ENCODE data around the gene PXYLP1.
A peak's percentile ranks its signal among the peaks of the same experiment; 100 is the strongest.
"Not testable (repeated sequence)": the region's sequence is repeated elsewhere in the genome, so short reads cannot be mapped to it uniquely, and the experiment has no call there.

Gene PXYLP1, protein sequence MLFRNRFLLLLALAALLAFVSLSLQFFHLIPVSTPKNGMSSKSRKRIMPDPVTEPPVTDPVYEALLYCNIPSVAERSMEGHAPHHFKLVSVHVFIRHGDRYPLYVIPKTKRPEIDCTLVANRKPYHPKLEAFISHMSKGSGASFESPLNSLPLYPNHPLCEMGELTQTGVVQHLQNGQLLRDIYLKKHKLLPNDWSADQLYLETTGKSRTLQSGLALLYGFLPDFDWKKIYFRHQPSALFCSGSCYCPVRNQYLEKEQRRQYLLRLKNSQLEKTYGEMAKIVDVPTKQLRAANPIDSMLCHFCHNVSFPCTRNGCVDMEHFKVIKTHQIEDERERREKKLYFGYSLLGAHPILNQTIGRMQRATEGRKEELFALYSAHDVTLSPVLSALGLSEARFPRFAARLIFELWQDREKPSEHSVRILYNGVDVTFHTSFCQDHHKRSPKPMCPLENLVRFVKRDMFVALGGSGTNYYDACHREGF

GRCh38 chr3:141231101-141231951 is at the start of gene PXYLP1:
Gene PXYLP1 (plus strand): TSS chr3:141231825. CDS start chr3:141260176, 28,351 bp downstream.
- DNase-seq (ENCODE audit: low read depth) = peak; percentile 83

DNA sequence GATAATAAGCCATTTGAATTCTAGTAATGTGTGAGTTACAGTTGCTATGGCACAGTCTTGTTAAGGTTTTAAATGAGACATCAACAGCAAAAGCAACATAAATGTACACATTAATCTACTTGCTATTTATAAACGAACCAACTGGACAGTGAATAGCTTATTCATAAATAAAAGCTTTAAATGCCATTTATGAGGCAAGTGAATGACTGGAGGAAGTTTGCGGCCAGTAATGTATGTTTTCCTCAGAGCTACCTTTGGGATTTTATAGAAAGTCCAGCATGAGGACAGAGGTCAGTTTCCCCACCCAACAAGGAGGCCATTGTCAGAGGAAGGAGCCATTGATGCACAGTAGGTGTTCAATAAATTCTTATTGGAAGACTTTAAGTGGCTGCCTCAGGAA is 48.0 kb upstream of the PXYLP1 start:
- DNase-seq (ENCODE audit: low read depth) = no peak

DNA sequence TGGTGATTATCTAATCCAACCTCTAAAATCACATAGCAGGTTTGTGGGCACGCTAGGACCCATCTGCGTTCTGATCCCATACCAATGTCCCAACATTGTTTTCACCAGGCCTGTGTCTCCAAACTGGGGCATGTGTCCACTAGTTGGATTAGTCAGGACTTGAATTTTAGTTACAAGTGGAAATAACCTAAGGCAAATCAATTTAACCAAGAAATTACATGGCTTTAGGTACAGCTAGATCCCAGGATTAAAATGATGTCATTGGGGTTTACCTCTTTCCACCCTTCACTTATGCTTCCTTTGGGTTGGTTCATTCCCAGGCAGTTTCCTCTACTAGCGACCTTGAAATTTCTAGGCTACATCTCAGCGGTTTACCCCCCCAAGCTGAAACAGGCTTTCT is 47.2 kb upstream of the PXYLP1 start:
- DNase-seq (ENCODE audit: low read depth) = no peak

DNA sequence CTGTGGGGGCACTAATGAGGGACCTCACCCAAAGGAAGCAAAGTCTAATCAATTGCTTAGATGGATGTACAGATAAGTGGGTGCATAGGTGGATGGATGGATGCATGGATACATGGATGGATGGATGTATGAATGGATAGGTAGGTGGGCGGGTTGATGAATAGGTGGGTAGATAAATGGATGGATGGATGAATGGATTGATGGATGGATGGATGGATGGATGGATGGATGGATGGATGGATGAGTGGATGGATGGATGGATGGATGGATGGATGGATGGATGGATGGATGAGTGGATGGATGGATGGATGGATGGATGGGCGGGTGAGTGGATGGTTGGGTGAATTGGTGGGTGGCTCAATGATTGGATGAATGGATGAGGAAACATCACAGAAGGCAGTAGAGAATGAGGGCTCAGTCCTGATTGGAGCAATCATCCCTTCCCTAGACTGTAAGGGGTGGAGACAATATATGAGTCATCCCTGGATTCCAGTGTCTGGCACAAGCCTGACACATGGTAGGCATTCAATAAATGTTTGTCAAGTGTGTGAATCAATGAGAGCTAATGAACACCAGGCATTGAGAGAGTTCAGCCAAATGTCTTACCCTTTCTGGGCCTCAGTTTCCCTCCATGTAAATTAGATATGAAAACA is 40.4 kb upstream of the PXYLP1 start:
- DNase-seq (ENCODE audit: low read depth) = no peak

- peak; percentile 99 for DNase-seq (ENCODE audit: low read depth)
These were observed 39.3 kb upstream of the PXYLP1 start for GRCh38 chr3:141192345-141192744.

DNA sequence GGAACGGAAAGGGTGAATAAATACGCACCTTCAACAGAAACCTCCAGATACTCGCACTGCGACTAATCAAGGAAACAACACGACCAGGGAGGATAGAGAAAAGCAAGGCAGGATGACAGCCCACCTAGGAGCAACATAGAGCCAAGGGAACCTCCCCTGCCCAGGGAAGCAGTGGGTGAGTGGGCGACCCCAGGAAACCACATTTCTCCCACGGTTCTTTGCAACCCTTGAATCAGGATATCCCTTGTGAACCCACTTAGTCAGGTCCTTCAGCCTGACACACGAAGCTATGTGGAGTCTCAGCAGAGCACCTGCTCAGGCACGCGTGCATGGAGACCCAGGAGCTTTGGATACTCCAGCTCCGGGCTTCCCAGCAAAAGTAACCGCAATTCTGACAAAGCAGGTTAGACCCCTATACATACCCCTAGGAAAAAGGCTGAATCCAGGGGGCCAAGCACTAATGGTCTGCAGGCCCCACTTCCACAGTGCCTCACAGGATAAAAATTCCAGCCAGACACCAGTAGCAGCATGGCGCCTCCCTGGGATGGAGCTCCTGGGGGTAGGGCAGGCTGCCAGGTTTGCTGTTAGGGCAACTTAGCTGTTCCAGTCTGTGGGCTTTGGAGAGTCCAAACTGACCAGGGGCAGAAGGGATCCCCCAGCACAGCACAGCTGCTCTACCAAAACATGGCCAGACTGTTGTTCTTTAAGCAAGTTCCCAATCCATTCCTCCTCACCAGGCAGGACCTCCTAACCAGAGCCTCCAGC is 38.4 kb upstream of the PXYLP1 start:
- no peak for DNase-seq (ENCODE audit: low read depth)

- no peak for DNase-seq (ENCODE audit: low read depth)
These were observed 30.5 kb upstream of the PXYLP1 start for GRCh38 chr3:141201122-141201521.

- DNase-seq (ENCODE audit: low read depth) = no peak
These were observed 28.9 kb upstream of the PXYLP1 start for GRCh38 chr3:141202682-141203081.

DNA sequence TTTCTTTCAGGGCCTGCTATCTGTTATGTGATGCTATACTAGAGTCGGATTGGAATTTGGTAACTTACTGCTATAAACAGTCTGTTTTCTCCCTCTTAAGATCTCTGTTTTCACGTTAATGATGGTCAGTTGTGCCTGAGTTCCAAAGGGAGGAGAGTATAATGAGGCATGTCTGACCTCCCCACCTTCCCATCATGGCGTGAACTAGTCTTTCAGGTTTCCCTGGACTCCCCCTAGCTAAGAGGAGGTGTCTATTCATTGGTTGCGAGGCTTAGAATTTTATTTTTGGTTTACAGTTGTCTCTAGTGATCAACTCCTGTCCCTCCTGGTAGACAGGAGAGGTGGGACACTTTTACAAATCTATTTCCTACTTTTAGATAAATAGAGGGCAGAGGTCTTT is 27.8 kb upstream of the PXYLP1 start:
- DNase-seq (ENCODE audit: low read depth) = no peak

GRCh38 chr3:141204343-141204742 is 27.3 kb upstream of the PXYLP1 start:
- no peak for DNase-seq (ENCODE audit: low read depth)

DNA sequence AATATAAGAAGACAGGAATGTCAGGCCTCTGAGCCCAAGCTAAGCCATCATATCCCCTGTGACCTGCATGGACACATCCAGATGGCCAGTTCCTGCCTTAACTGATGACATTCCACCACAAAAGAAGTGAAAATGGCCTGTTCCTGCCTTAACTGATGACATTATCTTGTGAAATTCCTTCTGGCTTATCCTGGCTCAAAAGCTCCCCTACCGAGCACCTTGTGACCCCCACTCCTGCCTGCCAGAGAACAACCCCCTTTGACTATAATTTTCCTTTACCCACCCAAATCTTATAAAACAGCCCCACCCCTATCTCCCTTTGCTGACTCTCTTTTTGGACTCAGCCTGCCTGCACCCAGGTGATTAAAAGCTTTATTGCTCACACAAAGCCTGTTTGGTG is 20.3 kb upstream of the PXYLP1 start:
- not testable (repeated sequence) for DNase-seq (ENCODE audit: low read depth)

- no peak for DNase-seq (ENCODE audit: low read depth)
These were observed 19.5 kb upstream of the PXYLP1 start for GRCh38 chr3:141212101-141212500.

GRCh38 chr3:141212555-141212954 is 19.1 kb upstream of the PXYLP1 start:
- no peak for DNase-seq (ENCODE audit: low read depth)

DNA sequence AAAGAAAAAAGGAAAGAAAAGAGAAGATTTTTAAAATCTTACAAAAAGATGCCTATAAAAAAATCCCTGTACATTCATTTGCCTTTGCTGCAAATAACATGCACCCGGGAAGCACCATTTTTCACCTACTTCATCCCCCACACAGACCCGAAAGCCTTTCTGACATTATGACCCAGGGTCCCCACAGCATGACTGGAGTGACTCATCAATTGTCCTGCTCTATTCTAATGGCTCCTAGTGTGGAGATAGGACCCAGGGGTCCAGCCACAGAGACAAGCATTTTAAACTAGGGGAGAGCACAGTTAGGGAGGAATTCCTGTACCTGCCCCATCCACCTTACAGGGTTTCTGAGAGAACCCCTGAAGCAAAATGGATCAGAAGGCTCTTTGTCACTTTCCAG is 14.7 kb upstream of the PXYLP1 start:
- no peak for DNase-seq (ENCODE audit: low read depth)

GRCh38 chr3:141217389-141217788 is 14.2 kb upstream of the PXYLP1 start:
- DNase-seq (ENCODE audit: low read depth) = no peak

GRCh38 chr3:141218162-141218835 is 13.3 kb upstream of the PXYLP1 start:
- no peak for DNase-seq (ENCODE audit: low read depth)

GRCh38 chr3:141218926-141219325 is 12.7 kb upstream of the PXYLP1 start:
- DNase-seq (ENCODE audit: low read depth) = no peak

DNA sequence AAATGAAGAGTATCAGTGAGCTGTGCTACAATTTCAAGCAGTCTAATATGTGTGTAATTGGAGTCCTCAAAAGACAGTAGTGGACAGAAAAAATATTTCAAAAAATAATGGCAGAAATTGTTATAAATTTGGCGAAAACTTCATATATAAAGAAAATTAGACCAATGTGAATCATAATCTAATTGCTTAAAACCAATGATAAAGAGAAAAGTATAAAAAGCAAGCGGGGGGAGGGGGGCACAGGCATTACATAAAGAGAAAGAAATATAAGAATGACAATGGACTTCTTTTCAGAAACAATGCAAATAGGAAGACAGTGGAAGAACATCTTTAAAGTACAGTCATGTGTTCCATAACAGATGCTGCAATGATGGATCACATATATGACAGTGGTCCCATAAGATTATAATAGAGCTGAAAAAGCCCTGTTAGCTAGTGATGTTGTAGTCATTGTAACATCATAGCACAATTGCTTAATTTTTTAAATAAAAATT is 7.9 kb upstream of the PXYLP1 start:
- no peak for DNase-seq (ENCODE audit: low read depth)

GRCh38 chr3:141225939-141226338 is 5.7 kb upstream of the PXYLP1 start:
- DNase-seq (ENCODE audit: low read depth) = no peak

DNA sequence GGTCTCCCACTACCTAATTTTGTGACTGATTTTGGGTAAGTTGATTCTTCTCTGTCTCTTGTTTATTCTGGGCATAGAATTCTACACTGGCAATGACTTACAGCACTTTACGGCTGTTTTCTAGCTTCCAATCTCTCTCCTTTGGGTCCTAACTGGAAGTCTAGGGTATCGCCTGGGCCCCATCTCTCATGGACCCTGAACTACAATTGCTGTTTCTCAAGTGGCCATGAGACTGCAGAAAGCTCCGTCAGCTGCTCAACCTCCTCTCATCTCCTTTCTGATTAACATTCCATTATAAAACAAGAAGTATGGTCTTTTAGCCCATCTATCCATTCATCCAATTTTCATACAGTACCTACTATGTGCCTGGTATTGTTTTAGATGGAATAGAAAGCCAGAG is 4.4 kb upstream of the PXYLP1 start:
- DNase-seq (ENCODE audit: low read depth) = no peak

GRCh38 chr3:141227752-141228151 is 3.9 kb upstream of the PXYLP1 start:
- no peak for DNase-seq (ENCODE audit: low read depth)
